Measurements from ENCODE around the gene CMSS1. TPM values are rescaled to one million over a fixed set of nuclear protein-coding genes. Genes with fewer than 3 reads are reported as not detected.

Gene CMSS1
- total and polyA plus RNA-seq, 2 of the 13 experiments (the other 11 are each of a cell fraction or from before 2014, with no cell fraction given): 6.4 to 48.7 TPM

DNA sequence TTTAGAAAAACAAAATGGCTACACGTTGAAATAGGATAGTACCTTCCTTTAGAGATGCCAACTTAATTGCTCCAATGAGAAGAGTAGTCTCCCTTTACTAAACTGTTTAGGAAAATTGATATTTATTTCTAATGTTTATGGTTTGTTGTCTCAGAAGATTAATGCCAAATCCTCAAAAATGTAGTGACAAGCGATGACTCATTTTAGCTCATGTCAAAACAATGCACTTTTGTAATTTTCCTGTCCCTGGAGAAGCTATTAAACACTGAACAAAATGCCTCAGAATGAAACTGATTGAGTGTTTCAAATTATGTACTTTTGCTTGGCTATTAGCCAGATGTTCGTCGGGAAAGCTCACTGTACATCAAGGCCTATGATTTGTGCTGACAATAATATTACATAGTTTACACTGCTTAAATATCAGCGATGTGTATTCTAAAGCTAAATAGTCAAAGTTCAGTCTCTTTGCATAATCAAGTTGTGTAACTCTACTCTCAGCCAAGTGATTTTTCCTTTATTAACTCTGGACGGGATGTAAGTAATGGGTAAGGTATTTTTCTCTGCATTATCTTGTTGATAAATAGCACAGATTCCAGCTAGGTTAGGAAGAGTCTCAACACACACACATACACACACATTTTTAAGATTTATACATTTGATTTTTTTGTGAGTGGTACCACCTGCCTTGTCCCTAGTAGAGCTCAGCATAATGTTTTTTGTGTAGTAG lies 83.7 kb downstream of the CMSS1 start (continued):
- TF ChIP-seq ZBTB43 (CRISPR knock-in tag; conservative IDR thresholded peaks at IDR 0.05) (peak; percentile 93), ZNF333 (CRISPR knock-in tag; IDR thresholded peaks at IDR 0.05; ENCODE audit: borderline replicate concordance) (no peak), NR1H2 (CRISPR knock-in tag; IDR thresholded peaks at IDR 0.05; ENCODE audit: borderline replicate concordance, low read depth) (no peak), RARA (CRISPR knock-in tag; IDR thresholded peaks at IDR 0.05) (peak; percentile 79), ZNF317 (CRISPR knock-in tag; IDR thresholded peaks at IDR 0.05) (peak; percentile 24; the same call in 1 of the 2 replicates), ZMYM4 (CRISPR knock-in tag; IDR thresholded peaks at IDR 0.05) (peak; percentile 23; the same call in 1 of the 2 replicates), ZNF83 (CRISPR knock-in tag; IDR thresholded peaks at IDR 0.05; ENCODE audit: borderline replicate concordance) (no peak), HOXA9 (CRISPR knock-in tag; IDR thresholded peaks at IDR 0.05; ENCODE audit: borderline replicate concordance) (no peak), SRSF9 (IDR thresholded peaks at IDR 0.05; ENCODE audit: borderline replicate concordance, insufficient read depth, low read depth, low read length, poor library complexity, severe bottlenecking) (no peak), ZNF33A (CRISPR knock-in tag; IDR thresholded peaks at IDR 0.05; ENCODE audit: borderline replicate concordance) (no peak), ZNF225 (CRISPR knock-in tag; IDR thresholded peaks at IDR 0.05) (no peak), THAP9 (CRISPR knock-in tag; IDR thresholded peaks at IDR 0.05; ENCODE audit: borderline replicate concordance) (no peak), MLXIP (CRISPR knock-in tag; IDR thresholded peaks at IDR 0.05; ENCODE audit: borderline replicate concordance) (no peak), TBP (CRISPR knock-in tag; IDR thresholded peaks at IDR 0.05) (no peak)
- TF ChIP-seq, protein P1, sequence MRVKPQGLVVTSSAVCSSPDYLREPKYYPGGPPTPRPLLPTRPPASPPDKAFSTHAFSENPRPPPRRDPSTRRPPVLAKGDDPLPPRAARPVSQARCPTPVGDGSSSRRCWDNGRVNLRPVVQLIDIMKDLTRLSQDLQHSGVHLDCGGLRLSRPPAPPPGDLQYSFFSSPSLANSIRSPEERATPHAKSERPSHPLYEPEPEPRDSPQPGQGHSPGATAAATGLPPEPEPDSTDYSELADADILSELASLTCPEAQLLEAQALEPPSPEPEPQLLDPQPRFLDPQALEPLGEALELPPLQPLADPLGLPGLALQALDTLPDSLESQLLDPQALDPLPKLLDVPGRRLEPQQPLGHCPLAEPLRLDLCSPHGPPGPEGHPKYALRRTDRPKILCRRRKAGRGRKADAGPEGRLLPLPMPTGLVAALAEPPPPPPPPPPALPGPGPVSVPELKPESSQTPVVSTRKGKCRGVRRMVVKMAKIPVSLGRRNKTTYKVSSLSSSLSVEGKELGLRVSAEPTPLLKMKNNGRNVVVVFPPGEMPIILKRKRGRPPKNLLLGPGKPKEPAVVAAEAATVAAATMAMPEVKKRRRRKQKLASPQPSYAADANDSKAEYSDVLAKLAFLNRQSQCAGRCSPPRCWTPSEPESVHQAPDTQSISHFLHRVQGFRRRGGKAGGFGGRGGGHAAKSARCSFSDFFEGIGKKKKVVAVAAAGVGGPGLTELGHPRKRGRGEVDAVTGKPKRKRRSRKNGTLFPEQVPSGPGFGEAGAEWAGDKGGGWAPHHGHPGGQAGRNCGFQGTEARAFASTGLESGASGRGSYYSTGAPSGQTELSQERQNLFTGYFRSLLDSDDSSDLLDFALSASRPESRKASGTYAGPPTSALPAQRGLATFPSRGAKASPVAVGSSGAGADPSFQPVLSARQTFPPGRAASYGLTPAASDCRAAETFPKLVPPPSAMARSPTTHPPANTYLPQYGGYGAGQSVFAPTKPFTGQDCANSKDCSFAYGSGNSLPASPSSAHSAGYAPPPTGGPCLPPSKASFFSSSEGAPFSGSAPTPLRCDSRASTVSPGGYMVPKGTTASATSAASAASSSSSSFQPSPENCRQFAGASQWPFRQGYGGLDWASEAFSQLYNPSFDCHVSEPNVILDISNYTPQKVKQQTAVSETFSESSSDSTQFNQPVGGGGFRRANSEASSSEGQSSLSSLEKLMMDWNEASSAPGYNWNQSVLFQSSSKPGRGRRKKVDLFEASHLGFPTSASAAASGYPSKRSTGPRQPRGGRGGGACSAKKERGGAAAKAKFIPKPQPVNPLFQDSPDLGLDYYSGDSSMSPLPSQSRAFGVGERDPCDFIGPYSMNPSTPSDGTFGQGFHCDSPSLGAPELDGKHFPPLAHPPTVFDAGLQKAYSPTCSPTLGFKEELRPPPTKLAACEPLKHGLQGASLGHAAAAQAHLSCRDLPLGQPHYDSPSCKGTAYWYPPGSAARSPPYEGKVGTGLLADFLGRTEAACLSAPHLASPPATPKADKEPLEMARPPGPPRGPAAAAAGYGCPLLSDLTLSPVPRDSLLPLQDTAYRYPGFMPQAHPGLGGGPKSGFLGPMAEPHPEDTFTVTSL (CRISPR knock-in tag; IDR thresholded peaks at IDR 0.05; ENCODE audit: borderline replicate concordance): peak; percentile 80; the same call in 1 of the 2 replicates

Measured in HepG2 (cell line).